ENCODE measurements around the gene ELFN2.

DNA sequence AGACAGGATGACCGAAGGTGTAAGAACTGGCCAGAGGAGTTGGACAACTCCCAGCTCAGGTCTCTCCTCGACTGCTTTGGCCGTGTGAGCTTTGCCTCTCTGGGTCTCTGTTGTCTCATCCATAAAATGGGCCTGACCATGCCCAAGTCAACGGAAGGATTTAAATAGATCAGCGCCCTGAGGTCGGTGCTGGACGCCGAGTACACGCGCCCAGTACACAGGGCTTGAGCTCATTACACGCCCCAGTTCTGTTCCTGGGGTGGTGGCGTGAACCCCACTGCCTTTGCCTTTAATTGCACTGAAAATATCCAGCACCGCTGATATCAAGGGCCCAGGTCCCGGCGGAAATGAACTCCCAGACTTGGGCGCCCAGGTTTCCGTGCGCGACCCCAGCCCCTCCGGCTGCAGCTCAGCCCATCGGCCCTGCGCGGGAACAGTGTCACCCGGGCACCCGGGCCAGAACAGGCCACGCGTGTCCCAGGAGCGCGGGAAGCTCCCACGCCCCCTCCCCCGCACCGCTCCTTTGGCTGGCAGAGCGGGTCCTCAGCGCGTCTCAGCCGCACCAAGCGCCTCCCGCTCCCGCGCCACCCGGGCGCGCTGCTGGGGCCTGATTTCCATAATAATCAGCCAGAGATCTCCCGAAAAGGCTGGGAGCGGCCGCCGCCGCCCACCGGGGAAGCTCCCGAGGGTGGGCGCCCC is 102.8 kb downstream of the ELFN2 start:
- TF ChIP-seq, protein P1, sequence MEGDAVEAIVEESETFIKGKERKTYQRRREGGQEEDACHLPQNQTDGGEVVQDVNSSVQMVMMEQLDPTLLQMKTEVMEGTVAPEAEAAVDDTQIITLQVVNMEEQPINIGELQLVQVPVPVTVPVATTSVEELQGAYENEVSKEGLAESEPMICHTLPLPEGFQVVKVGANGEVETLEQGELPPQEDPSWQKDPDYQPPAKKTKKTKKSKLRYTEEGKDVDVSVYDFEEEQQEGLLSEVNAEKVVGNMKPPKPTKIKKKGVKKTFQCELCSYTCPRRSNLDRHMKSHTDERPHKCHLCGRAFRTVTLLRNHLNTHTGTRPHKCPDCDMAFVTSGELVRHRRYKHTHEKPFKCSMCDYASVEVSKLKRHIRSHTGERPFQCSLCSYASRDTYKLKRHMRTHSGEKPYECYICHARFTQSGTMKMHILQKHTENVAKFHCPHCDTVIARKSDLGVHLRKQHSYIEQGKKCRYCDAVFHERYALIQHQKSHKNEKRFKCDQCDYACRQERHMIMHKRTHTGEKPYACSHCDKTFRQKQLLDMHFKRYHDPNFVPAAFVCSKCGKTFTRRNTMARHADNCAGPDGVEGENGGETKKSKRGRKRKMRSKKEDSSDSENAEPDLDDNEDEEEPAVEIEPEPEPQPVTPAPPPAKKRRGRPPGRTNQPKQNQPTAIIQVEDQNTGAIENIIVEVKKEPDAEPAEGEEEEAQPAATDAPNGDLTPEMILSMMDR (IDR thresholded peaks at IDR 0.05), result no peak
- TF ChIP-seq POLR2A (IDR thresholded peaks at IDR 0.05), result no peak
